K562 (cell line): ENCODE data around the gene OGFR. TPM values are rescaled to one million over a fixed set of nuclear protein-coding genes. Genes with fewer than 3 reads are reported as not detected.
A peak's percentile ranks its signal among the peaks of the same experiment; 100 is the strongest.

Experiments
- ATF6 ChIP-seq: sonication (generic); formaldehyde crosslinking; IDR thresholded peaks from 2 replicates; pipeline ENCODE4 v1.4.0; 2020; ENCODE audit warnings: mild to moderate bottlenecking, missing genetic modification reagents
- CHAMP1 ChIP-seq: fragments of 450-650 bp; IDR thresholded peaks from 2 replicates; pipeline ENCODE4 v1.6.1; 2016; ENCODE audit warnings: mild to moderate bottlenecking
- CHD1 ChIP-seq: fragments of 200-600 bp; sonication (generic); IDR thresholded peaks from one replicate; pipeline ENCODE4 v1.6.1; 2012; ENCODE audit warnings: mild to moderate bottlenecking, moderate library complexity, low read length, inconsistent platforms
- ETV5 ChIP-seq: sonication (generic); formaldehyde crosslinking; IDR thresholded peaks from 2 replicates; pipeline ENCODE4 v1.4.0; 2020; ENCODE audit warnings: low read depth, mild to moderate bottlenecking, missing genetic modification reagents
- HNRNPH1 ChIP-seq: fragments of 200-400 bp; formaldehyde crosslinking; optimal IDR thresholded peaks from 2 replicates; pipeline ENCODE3; 2017; ENCODE audit warnings: low read depth, mild to moderate bottlenecking, low read length, moderate library complexity
- HNRNPL ChIP-seq: fragments of 200-400 bp; formaldehyde crosslinking; IDR thresholded peaks from 2 replicates; pipeline ENCODE4 v1.6.1; 2017; ENCODE audit warnings: low read depth, mild to moderate bottlenecking, low read length
- NCOA2 ChIP-seq, 2 experiments: fragments of 450-650 bp; IDR thresholded peaks; 2 replicates each; pipeline ENCODE4 v1.6.1; 2018; ENCODE audit warnings: mild to moderate bottlenecking in 2 of 2, moderate library complexity in 1 of 2; ENCODE audit not compliant: partially characterized antibody in 2 of 2
- NCOR1 ChIP-seq: fragments of 450-650 bp; IDR thresholded peaks from 2 replicates; pipeline ENCODE4 v1.6.1; 2016; ENCODE audit warnings: mild to moderate bottlenecking, moderate library complexity
- RBFOX2 ChIP-seq: fragments of 200-400 bp; formaldehyde crosslinking; IDR thresholded peaks from 2 replicates; pipeline ENCODE4 v1.6.1; 2017; ENCODE audit warnings: low read depth, mild to moderate bottlenecking, low read length, moderate library complexity
- RBM17 ChIP-seq: fragments of 200-400 bp; formaldehyde crosslinking; IDR thresholded peaks from 2 replicates; pipeline ENCODE4 v1.6.1; 2017; ENCODE audit warnings: low read depth, mild to moderate bottlenecking, low read length, borderline replicate concordance
- ZFPM2 ChIP-seq: fragments of 250-450 bp; sonication (Bioruptor Pico); IDR thresholded peaks from 2 replicates; pipeline ENCODE4 v1.5.1; 2022; ENCODE audit warnings: mild to moderate bottlenecking
- ZNF3 ChIP-seq: fragments of 250-450 bp; sonication (Bioruptor Pico); IDR thresholded peaks from 2 replicates; pipeline ENCODE4 v1.5.0; 2021; ENCODE audit warnings: mild to moderate bottlenecking, moderate library complexity
- polyA plus RNA-seq, 8 experiments: library from polyadenylated mRNA; depleted of rRNA in 4 of 8; stranded (reverse) in 5 of 8; unstranded in 3 of 8; fragments of >200 nt; fragmentation: Nextera tagmentation in 2 of 8; fragmentation: Illumina TruSeq in 1 of 8; extraction: Ambion mirVana in 2 of 8; extraction: Trizol in 1 of 8; gene quantifications; 2 replicates each; pipeline versions ENCODE4 v1.2.1 to v1.2.3, GENCODE V29; 2011 to 2014; ENCODE audit warnings: inconsistent platforms in 1 of 8, missing spikeins in 1 of 8
- total RNA-seq, 7 experiments: library from RNA; depleted of rRNA in 6 of 7; stranded (reverse); fragments of >200 nt in 6 of 7; fragmentation: Illumina TruSeq in 2 of 7; extraction: Trizol in 2 of 7; gene quantifications; 2 replicates each; pipeline versions ENCODE4 v1.2.1 to v1.2.3, GENCODE V29; 2011 to 2021; ENCODE audit warnings: low replicate concordance in 1 of 7
- TF ChIP-seq, protein P1 (sequence below), 2 experiments: fragments of 450-650 bp; formaldehyde crosslinking in 1 of 2; IDR thresholded peaks; 2 replicates each; pipeline versions ENCODE4 v1.4.0 to v1.6.1; 2014 to 2020; ENCODE audit warnings: mild to moderate bottlenecking in 2 of 2, borderline replicate concordance in 1 of 2, low read depth in 1 of 2

OGFR gene
- total and polyA plus RNA-seq, 9 of the 15 experiments (the other 6 are each of a cell fraction or from before 2014, with no cell fraction given) = 0.39 to 56.3 (median 17.5) TPM

GRCh38 chr20:62795023-62795761 lies 9.4 kb upstream of the OGFR start (continued):
- TF ChIP-seq, protein P1, sequence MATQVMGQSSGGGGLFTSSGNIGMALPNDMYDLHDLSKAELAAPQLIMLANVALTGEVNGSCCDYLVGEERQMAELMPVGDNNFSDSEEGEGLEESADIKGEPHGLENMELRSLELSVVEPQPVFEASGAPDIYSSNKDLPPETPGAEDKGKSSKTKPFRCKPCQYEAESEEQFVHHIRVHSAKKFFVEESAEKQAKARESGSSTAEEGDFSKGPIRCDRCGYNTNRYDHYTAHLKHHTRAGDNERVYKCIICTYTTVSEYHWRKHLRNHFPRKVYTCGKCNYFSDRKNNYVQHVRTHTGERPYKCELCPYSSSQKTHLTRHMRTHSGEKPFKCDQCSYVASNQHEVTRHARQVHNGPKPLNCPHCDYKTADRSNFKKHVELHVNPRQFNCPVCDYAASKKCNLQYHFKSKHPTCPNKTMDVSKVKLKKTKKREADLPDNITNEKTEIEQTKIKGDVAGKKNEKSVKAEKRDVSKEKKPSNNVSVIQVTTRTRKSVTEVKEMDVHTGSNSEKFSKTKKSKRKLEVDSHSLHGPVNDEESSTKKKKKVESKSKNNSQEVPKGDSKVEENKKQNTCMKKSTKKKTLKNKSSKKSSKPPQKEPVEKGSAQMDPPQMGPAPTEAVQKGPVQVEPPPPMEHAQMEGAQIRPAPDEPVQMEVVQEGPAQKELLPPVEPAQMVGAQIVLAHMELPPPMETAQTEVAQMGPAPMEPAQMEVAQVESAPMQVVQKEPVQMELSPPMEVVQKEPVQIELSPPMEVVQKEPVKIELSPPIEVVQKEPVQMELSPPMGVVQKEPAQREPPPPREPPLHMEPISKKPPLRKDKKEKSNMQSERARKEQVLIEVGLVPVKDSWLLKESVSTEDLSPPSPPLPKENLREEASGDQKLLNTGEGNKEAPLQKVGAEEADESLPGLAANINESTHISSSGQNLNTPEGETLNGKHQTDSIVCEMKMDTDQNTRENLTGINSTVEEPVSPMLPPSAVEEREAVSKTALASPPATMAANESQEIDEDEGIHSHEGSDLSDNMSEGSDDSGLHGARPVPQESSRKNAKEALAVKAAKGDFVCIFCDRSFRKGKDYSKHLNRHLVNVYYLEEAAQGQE (IDR thresholded peaks at IDR 0.05; ENCODE audit: borderline replicate concordance) = no peak
- TF ChIP-seq, protein P1 (CRISPR knock-in tag; IDR thresholded peaks at IDR 0.05; ENCODE audit: low read depth) = no peak
- TF ChIP-seq ATF6 (no peak), ETV5 (CRISPR knock-in tag) (no peak), RBM17 (no peak), HNRNPH1 (no peak), ZNF3 (CRISPR knock-in tag) (no peak), NCOA2 (IDR thresholded peaks at IDR 0.05; ENCODE audit: partially characterized antibody in 2 of 2) (no peak), ZFPM2 (CRISPR knock-in tag) (no peak), NCOR1 (no peak), CHAMP1 (no peak), HNRNPL (no peak), CHD1 (no peak), RBFOX2 (peak; percentile 83)
